SK-N-SH treated with all-trans-retinoic acid at 6 μM for 48 hours (cell line): ENCODE data around the gene LURAP1L.

Source experiments
- ATAC-seq: fragments of 200-7000 bp; cut with Tn5 transposase; 3 replicates; pipeline ENCODE4 v1.9.1; 2020; ENCODE audit warnings: mild to moderate bottlenecking, moderate library complexity
- BACH2 ChIP-seq: fragments of 250-450 bp; sonication (Bioruptor Pico); IDR thresholded peaks from 2 replicates; pipeline ENCODE4 v1.9.0; 2021; ENCODE audit warnings: mild to moderate bottlenecking, borderline replicate concordance
- CREB5 ChIP-seq: fragments of 250-450 bp; sonication (Bioruptor Pico); IDR thresholded peaks from 2 replicates; pipeline ENCODE4 v1.5.1; 2020; ENCODE audit warnings: low read depth, mild to moderate bottlenecking, moderate library complexity
- CSDC2 ChIP-seq: fragments of 250-450 bp; sonication (Bioruptor Pico); IDR thresholded peaks from 2 replicates; pipeline ENCODE4 v1.5.0; 2020; ENCODE audit warnings: mild to moderate bottlenecking, moderate library complexity
- CSRNP3 ChIP-seq: fragments of 250-450 bp; sonication (Bioruptor Pico); IDR thresholded peaks from 2 replicates; pipeline ENCODE4 v1.5.1; 2021; ENCODE audit warnings: mild to moderate bottlenecking, moderate library complexity
- ESRRG ChIP-seq: fragments of 250-450 bp; sonication (Bioruptor Pico); IDR thresholded peaks from 2 replicates; pipeline ENCODE4 v1.6.1; 2021; ENCODE audit warnings: mild to moderate bottlenecking
- GLIS3 ChIP-seq: fragments of 250-450 bp; sonication (Bioruptor Pico); IDR thresholded peaks from 2 replicates; pipeline ENCODE4 v1.5.0; 2020; ENCODE audit warnings: mild to moderate bottlenecking, moderate library complexity
- ISL1 ChIP-seq: fragments of 250-450 bp; sonication (Bioruptor Pico); IDR thresholded peaks from 2 replicates; pipeline ENCODE4 v2.1.2; 2022; ENCODE audit warnings: mild to moderate bottlenecking, moderate library complexity
- OSR1 ChIP-seq: fragments of 250-450 bp; sonication (Bioruptor Pico); IDR thresholded peaks from 2 replicates; pipeline ENCODE4 v1.8.0; 2022; ENCODE audit warnings: moderate library complexity, mild to moderate bottlenecking, inconsistent platforms
- PATZ1 ChIP-seq: fragments of 250-450 bp; sonication (Bioruptor Pico); IDR thresholded peaks from 2 replicates; pipeline ENCODE4 v1.8.0; 2020; ENCODE audit warnings: mild to moderate bottlenecking, moderate library complexity, borderline replicate concordance
- POU6F1 ChIP-seq: fragments of 250-450 bp; sonication (Bioruptor Pico); IDR thresholded peaks from 2 replicates; pipeline ENCODE4 v1.8.0; 2021; ENCODE audit warnings: low read depth, mild to moderate bottlenecking, moderate library complexity, borderline replicate concordance
- PPARA ChIP-seq: fragments of 250-450 bp; sonication (Bioruptor Pico); IDR thresholded peaks from 2 replicates; pipeline ENCODE4 v1.5.0; 2020; ENCODE audit warnings: mild to moderate bottlenecking, borderline replicate concordance
- RARB ChIP-seq: fragments of 250-450 bp; sonication (Bioruptor Pico); IDR thresholded peaks from 2 replicates; pipeline ENCODE4 v1.8.0; 2021; ENCODE audit warnings: mild to moderate bottlenecking, moderate library complexity
- SNAI2 ChIP-seq: fragments of 250-450 bp; sonication (Bioruptor Pico); IDR thresholded peaks from 2 replicates; pipeline ENCODE4 v1.5.0; 2020; ENCODE audit warnings: mild to moderate bottlenecking, moderate library complexity
- TOX ChIP-seq: fragments of 250-450 bp; sonication (Bioruptor Pico); IDR thresholded peaks from 2 replicates; pipeline ENCODE4 v1.8.0; 2021; ENCODE audit warnings: mild to moderate bottlenecking, moderate library complexity, borderline replicate concordance
- TSHZ2 ChIP-seq: fragments of 250-450 bp; sonication (Bioruptor Pico); IDR thresholded peaks from 2 replicates; pipeline ENCODE4 v1.5.0; 2020; ENCODE audit warnings: mild to moderate bottlenecking, moderate library complexity
- ZC3H10 ChIP-seq: fragments of 250-450 bp; sonication (Bioruptor Pico); IDR thresholded peaks from 2 replicates; pipeline ENCODE4 v1.5.1; 2021; ENCODE audit warnings: mild to moderate bottlenecking, moderate library complexity
- ZFP3 ChIP-seq: fragments of 250-450 bp; sonication (Bioruptor Pico); IDR thresholded peaks from 2 replicates; pipeline ENCODE4 v1.5.0; 2020; ENCODE audit warnings: mild to moderate bottlenecking, moderate library complexity
- ZFP30 ChIP-seq: fragments of 450-650 bp; formaldehyde crosslinking; IDR thresholded peaks from 2 replicates; pipeline ENCODE4 v1.5.0; 2022; ENCODE audit warnings: mild to moderate bottlenecking, moderate library complexity
- ZNF565 ChIP-seq: fragments of 450-650 bp; formaldehyde crosslinking; conservative IDR thresholded peaks from 2 replicates; pipeline ENCODE4 v1.5.0; 2020; ENCODE audit warnings: low read depth, mild to moderate bottlenecking, moderate library complexity
- ZNF70 ChIP-seq: fragments of 450-650 bp; formaldehyde crosslinking; IDR thresholded peaks from 2 replicates; pipeline ENCODE4 v1.5.0; 2020; ENCODE audit warnings: mild to moderate bottlenecking, moderate library complexity
- ZNF8 ChIP-seq: fragments of 450-650 bp; formaldehyde crosslinking; IDR thresholded peaks from 2 replicates; pipeline ENCODE4 v1.5.0; 2020; ENCODE audit warnings: mild to moderate bottlenecking, moderate library complexity

The LURAP1L gene

GRCh38 chr9:12860998-12861397 is 86.2 kb downstream of the LURAP1L start:
- ATAC-seq: no peak
- TF ChIP-seq CSRNP3: no peak
- no peak for TF ChIP-seq BACH2 (CRISPR knock-in tag)
- TF ChIP-seq TSHZ2 (CRISPR knock-in tag): no peak
- TF ChIP-seq ZNF565 (CRISPR knock-in tag): no peak
- no peak for TF ChIP-seq PPARA
- TF ChIP-seq ZNF70 (CRISPR knock-in tag): no peak
- TF ChIP-seq ZC3H10 (CRISPR knock-in tag): no peak
- TF ChIP-seq TOX (CRISPR knock-in tag): no peak
- TF ChIP-seq RARB (CRISPR knock-in tag): no peak
- no peak for TF ChIP-seq CSDC2 (CRISPR knock-in tag)
- TF ChIP-seq ISL1 (CRISPR knock-in tag): no peak
- no peak for TF ChIP-seq ZFP3 (CRISPR knock-in tag)
- no peak for TF ChIP-seq OSR1 (CRISPR knock-in tag)
- TF ChIP-seq CREB5 (CRISPR knock-in tag): no peak
- TF ChIP-seq PATZ1 (CRISPR knock-in tag): no peak
- no peak for TF ChIP-seq ZFP30 (CRISPR knock-in tag)
- no peak for TF ChIP-seq ZNF8 (CRISPR knock-in tag)
- no peak for TF ChIP-seq GLIS3 (CRISPR knock-in tag)
- TF ChIP-seq SNAI2 (CRISPR knock-in tag): no peak
- TF ChIP-seq POU6F1 (CRISPR knock-in tag): no peak
- TF ChIP-seq, all 23 proteins: peak for 0

- TF ChIP-seq ESRRG (no peak), CREB5 (CRISPR knock-in tag) (no peak)
- peak; percentile 31; the same call in 1 of the 3 replicates for ATAC-seq
Measured at GRCh38 chr9:12862611-12863410, 88.0 kb downstream of the LURAP1L start.
